Hematopoietic multipotent progenitor cell treated with erythropoietin and hydrocortisone succinate and interleukin-3 and kit ligand, for 17 days (in vitro differentiated cells): Measurements from ENCODE around the gene CMIP.
A peak's percentile ranks its signal among the peaks of the same experiment; 100 is the strongest.

Experiments
- DNase-seq: peaks from one replicate; pipeline ENCODE4 v3.0.0-alpha.2; 2015; ENCODE audit warnings: low spot score

The CMIP gene

GRCh38 chr16:81624760-81625543, 180.3 kb downstream of the CMIP start:
- DNase-seq, result peak; percentile 63

GRCh38 chr16:81625544-81626153, 181.0 kb downstream of the CMIP start:
- peak; percentile 37 for DNase-seq

GRCh38 chr16:81626181-81626674, 181.6 kb downstream of the CMIP start:
- DNase-seq, result peak; percentile 21

GRCh38 chr16:81627024-81627423, 182.4 kb downstream of the CMIP start:
- DNase-seq, result no peak

GRCh38 chr16:81627729-81628244, 183.2 kb downstream of the CMIP start:
- no peak for DNase-seq

- DNase-seq, result no peak
These were observed 184.6 kb downstream of the CMIP start for GRCh38 chr16:81629034-81629802.

- DNase-seq, result no peak
These were observed 185.5 kb downstream of the CMIP start for GRCh38 chr16:81629896-81630634.

- no peak for DNase-seq
These were observed 186.0 kb downstream of the CMIP start for GRCh38 chr16:81630635-81631031.

- DNase-seq, result peak; percentile 60
These were observed 188.0 kb downstream of the CMIP start for GRCh38 chr16:81632392-81633146.

GRCh38 chr16:81633147-81633619, 188.6 kb downstream of the CMIP start:
- no peak for DNase-seq

- DNase-seq, result no peak
These were observed 189.2 kb downstream of the CMIP start for GRCh38 chr16:81633680-81634379.

- peak; percentile 24 for DNase-seq
These were observed 189.9 kb downstream of the CMIP start for GRCh38 chr16:81634380-81635062.

- DNase-seq, result no peak
These were observed 190.7 kb downstream of the CMIP start for GRCh38 chr16:81635063-81635937.

- DNase-seq, result no peak
These were observed 191.8 kb downstream of the CMIP start for GRCh38 chr16:81636298-81636993.

GRCh38 chr16:81637336-81638235, 193.0 kb downstream of the CMIP start:
- DNase-seq, result no peak

GRCh38 chr16:81638286-81638945, 193.8 kb downstream of the CMIP start:
- DNase-seq, result no peak
